Activated naive CD8-positive, alpha-beta T cell (primary cell): ENCODE data around the gene CCNY.
"Not testable (repeated sequence)": the region's sequence is repeated elsewhere in the genome, so short reads cannot be mapped to it uniquely, and the experiment has no call there.

Experiments used
- H3K27ac Mint-ChIP-seq: one replicate; pipeline ENCODE4 v1.8.0; 2021; ENCODE audit warnings: mixed read lengths
- H3K27me3 Mint-ChIP-seq: one replicate; pipeline ENCODE4 v1.8.0; 2021; ENCODE audit warnings: mixed read lengths
- H3K36me3 Mint-ChIP-seq: one replicate; pipeline ENCODE4 v1.8.0; 2021; ENCODE audit warnings: mixed read lengths
- H3K4me1 Mint-ChIP-seq: one replicate; pipeline ENCODE4 v1.8.0; 2021; ENCODE audit warnings: low read depth, mixed read lengths
- H3K4me3 Mint-ChIP-seq: one replicate; pipeline ENCODE4 v1.8.0; 2021; ENCODE audit warnings: mild to moderate bottlenecking, mixed read lengths
- H3K9me3 Mint-ChIP-seq: one replicate; pipeline ENCODE4 v1.8.0; 2021; ENCODE audit warnings: low read depth, mixed read lengths

The CCNY gene

DNA sequence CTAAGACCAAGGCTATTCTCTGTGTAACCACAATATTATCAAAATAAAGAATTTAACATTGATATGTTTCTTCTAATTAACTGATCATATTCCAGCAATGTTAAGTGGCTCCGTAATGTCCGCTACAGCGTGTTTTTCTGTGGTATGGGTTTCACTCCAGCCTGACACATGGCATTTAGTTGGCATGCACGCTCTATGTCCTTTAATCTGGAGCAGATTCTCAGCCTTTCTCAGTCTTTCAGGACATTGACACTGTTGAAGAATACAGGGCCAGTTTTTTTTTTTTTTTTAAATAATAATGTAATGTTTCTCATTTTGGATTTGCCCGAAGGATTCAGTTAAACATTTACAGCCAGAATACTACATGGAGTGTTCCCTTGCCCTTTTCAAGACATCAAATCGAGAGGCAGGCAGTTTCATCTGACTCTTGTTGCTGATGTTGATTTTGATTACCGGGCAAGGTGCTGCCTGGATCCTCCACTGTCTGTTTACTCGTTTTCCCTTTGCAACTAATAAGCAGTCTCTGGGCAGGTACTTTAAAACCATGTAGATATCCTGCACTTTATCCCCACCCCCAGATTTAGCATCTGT lies 171.3 kb downstream of the CCNY start:
- H3K4me3 Mint-ChIP-seq = no peak overlapping the region
- H3K27me3 Mint-ChIP-seq = no peaks in the 10 kb centered on the region
- H3K27ac Mint-ChIP-seq = no peak overlapping the region
- H3K9me3 Mint-ChIP-seq = no peaks in the 10 kb centered on the region
- H3K36me3 Mint-ChIP-seq = peaks cover 8% of the 10 kb centered on the region
- H3K4me1 Mint-ChIP-seq = peaks cover 49% of the 10 kb centered on the region

DNA sequence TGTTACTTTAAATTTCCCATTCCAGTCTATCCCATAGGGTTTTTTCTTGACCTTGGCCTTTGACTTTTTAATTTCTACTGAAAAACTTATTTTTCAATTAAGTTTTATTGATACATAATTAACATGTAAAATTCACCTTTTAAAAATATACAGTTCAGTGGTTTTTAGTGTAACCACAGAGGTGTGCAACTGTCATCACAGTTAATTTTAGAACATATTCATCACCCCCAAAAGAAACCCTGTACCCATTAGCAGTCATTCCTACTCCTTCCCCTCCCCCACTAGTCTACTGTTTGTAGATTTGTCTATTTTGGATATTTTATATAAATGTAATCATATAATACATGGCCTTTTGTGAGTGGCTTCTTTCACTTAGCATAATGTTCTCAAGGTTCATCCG lies 172.3 kb downstream of the CCNY start:
- Mint-ChIP-seq H3K9me3 (no peaks in the 10 kb centered on the region), H3K27ac (no peak overlapping the region), H3K36me3 (peaks cover 8% of the 10 kb centered on the region), H3K4me3 (no peak overlapping the region), H3K4me1 (peaks cover 52% of the 10 kb centered on the region), H3K27me3 (no peaks in the 10 kb centered on the region)

DNA sequence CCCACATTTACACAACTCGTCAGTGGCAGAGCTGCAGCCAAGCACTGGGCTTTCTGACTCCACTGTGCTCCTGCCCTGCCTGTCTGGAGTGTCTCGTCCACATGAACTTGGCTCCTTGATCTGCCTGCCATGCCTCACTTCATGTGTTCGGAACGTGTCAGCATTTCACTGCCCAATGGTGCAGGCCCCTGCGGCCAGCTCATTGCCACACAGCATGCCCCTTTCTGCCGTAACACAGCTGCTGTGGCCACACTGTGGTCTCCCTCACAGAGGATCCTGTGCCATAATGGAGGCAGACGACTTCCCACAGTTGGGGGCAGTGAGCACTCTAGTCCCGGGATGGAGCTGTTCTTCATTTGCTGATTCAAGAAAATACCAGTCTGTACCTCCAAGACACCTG lies 174.6 kb downstream of the CCNY start:
- Mint-ChIP-seq H3K4me3 (no peak overlapping the region), H3K9me3 (no peaks in the 10 kb centered on the region), H3K4me1 (peaks cover 58% of the 10 kb centered on the region), H3K27ac (no peak overlapping the region), H3K27me3 (no peaks in the 10 kb centered on the region), H3K36me3 (peaks cover 8% of the 10 kb centered on the region)

DNA sequence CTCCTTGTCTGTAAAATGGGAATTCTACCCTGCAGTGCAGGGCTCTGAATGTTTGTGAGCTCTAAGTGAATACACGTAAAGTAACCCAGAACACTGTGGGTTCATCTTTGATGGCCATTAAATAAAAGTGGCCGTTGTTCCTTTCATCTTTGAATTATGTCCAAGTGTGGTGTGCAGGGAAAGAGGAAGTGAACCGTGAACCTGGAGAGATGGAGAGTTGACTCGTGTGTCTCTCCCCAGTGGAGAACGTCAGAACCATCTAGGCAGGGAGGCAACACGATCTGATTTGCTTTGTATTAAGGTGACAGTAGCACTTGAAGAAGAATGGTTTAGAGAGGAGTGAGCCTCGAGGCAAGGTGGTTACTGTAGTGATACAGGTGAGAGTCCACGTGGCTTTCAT lies 175.3 kb downstream of the CCNY start:
- H3K4me3 Mint-ChIP-seq = no peak overlapping the region
- H3K27me3 Mint-ChIP-seq = no peaks in the 10 kb centered on the region
- peaks cover 59% of the 10 kb centered on the region for H3K4me1 Mint-ChIP-seq
- no peaks in the 10 kb centered on the region for H3K9me3 Mint-ChIP-seq
- peaks cover 8% of the 10 kb centered on the region for H3K36me3 Mint-ChIP-seq
- peak overlapping the region; percentile 22 for H3K27ac Mint-ChIP-seq

DNA sequence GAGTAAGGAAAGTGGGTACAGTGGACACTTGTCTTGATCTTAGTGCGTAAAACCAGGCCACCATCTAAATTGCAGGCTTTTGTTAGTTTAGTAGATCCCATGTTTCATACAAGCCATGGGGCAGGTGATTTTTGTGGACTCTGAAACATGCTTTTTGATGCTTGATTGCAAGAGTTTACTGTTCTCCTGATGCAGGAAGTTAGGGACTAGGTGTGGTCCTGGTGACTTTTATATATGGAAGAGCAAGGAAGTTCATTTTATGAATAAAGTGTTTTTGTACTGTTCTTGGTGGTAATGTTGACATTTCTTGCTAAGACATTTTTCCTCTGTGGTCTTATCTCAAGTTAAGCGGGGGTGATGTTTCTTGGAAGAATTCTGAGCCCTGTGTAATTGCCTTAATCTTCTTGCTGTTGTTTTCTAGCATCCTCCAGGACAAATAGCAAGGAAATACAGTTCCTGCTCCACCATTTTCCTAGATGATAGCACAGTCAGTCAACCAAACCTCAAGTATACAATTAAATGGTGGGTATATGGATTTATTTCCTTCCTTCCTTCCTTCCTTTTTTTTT lies 179.9 kb downstream of the CCNY start:
- Mint-ChIP-seq H3K27ac (peak overlapping the region; percentile 17), H3K9me3 (no peaks in the 10 kb centered on the region), H3K4me1 (peaks cover 55% of the 10 kb centered on the region), H3K4me3 (no peak overlapping the region), H3K36me3 (peaks cover 1% of the 10 kb centered on the region), H3K27me3 (no peaks in the 10 kb centered on the region)

DNA sequence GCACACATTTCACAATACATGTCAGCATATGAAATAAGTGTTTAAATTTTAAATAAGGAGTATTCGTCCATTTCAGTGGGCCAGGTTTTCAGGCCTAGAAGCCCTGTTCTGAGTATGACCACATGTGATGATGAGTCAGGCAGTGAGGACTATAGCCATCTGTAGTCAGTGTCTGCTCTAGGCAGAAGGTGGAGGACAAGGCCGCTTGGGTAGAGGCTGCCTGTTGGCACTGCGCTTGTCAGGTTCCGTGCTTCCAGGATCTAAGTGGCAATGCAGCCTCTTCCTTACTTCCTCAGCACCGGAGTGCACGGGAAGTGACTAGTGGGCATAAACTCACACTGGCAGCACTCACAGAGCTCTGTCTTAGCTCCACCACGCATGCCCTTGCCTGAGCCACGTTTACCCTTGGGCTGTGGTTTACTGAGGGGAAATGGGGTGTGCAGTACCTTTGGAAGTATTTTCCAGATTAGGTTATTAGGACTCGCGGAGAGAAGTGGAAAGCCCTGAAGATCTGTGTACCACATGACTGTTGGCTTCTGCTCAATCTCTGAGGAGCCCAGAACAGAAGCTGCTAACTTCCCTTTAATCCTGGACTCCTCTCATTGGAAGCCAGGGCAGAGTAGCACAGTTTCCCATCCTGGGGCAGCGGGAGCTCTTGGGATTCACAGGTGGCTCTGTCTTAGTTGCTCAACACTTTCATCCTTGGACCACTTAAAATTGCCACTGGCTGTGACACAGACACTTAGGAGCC lies 181.3 kb downstream of the CCNY start:
- no peaks in the 10 kb centered on the region for H3K36me3 Mint-ChIP-seq
- no peak overlapping the region for H3K27ac Mint-ChIP-seq
- peaks cover 41% of the 10 kb centered on the region for H3K4me1 Mint-ChIP-seq

DNA sequence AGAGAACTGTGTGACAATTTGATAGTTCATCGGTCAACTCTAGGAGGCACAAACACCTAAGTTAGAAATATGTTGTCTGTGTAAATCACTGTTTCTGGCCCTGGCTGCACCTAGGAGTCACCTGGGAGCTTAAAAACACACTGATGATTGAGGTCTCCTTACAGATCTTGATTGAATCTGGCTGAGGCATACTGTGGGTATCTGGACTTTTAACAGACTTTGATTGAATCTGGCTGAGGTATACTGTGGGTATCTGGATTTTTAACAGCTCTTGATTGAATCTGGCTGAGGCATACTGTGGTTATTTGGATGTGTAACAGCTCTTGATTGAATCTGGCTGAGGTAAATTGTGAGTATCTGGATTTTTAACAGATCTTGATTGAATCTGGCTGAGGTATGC lies 181.9 kb downstream of the CCNY start:
- H3K9me3 Mint-ChIP-seq, H3K4me3 Mint-ChIP-seq, H3K27me3 Mint-ChIP-seq, H3K36me3 Mint-ChIP-seq, H3K27ac Mint-ChIP-seq: not testable (repeated sequence)
- peaks cover 38% of the 10 kb centered on the region for H3K4me1 Mint-ChIP-seq

More for the DNA sequence above, 181.3 kb downstream of the CCNY start:
- H3K9me3 Mint-ChIP-seq = no peaks in the 10 kb centered on the region
- H3K4me3 Mint-ChIP-seq = no peak overlapping the region
- H3K27me3 Mint-ChIP-seq = no peaks in the 10 kb centered on the region

DNA sequence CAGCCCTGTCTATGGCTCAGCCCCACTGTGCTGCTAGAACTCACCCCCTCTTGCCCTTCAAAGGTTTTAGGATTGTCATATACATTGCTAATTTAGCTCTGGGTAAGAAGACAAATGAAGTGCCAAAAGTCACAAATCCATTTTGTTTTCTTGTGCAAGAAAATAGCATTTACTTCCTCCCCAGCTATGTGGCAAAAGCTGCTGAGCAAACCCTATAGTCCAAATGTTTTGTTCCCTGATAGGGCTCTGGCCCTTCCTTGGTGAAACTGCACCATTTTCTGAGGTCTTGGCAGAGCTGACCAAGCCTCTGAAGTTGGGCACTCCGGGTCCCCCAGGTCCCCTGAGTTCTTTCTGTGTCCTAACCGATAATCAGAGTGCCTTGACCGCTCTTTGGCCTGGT lies 184.7 kb downstream of the CCNY start:
- Mint-ChIP-seq H3K4me1 (peaks cover 21% of the 10 kb centered on the region), H3K4me3 (no peak overlapping the region), H3K9me3 (no peaks in the 10 kb centered on the region), H3K36me3 (no peaks in the 10 kb centered on the region), H3K27ac (no peak overlapping the region), H3K27me3 (no peaks in the 10 kb centered on the region)

DNA sequence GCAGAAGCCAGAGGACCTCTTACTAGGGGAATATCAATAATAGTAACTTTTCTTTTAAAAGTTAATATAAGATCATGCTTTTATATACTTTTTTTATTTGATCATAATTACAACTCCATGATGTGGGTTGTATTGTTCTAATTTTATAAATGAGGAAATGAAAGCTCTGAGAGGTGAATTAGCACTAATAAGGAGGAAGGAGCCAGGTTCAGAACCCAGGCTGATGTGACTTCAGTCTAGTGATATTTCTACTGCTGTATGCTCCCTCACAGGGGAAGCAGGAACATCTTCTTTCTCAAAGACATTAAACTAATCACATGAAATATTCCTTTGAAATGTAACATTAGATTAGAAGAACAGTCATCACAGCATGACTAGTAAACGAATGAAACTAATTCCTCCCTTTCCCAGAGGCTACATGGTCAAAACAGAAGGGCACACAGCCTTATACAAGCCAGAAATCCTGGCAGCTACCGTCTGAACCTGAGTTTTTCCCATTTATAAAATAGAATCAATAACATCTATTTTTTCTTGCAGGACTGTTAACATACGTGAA lies 187.4 kb downstream of the CCNY start:
- Mint-ChIP-seq H3K27me3 (no peaks in the 10 kb centered on the region), H3K9me3 (no peaks in the 10 kb centered on the region), H3K36me3 (no peaks in the 10 kb centered on the region), H3K4me3 (no peak overlapping the region), H3K27ac (no peak overlapping the region), H3K4me1 (peaks cover 10% of the 10 kb centered on the region)

DNA sequence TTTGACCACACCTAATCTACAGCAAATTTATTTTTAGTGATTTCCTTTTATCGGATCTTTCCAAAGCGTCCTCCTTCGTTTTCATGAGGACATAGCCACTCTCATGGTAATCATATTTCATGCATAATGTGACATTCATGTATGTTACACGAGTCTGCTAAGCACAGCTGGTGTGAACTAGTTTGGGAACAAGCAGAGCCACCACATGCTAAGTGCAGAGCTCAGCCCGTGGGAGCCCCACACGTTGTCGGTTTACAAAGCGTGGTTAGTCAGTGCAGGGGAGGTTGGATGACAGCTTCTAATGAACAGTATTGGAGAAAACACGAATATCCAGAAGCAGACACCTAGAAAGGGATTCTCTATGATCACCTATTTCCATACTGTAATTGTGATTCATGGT lies 190.4 kb downstream of the CCNY start:
- Mint-ChIP-seq H3K27me3 (no peaks in the 10 kb centered on the region), H3K36me3 (peaks cover 16% of the 10 kb centered on the region), H3K27ac (peak overlapping the region; percentile 64), H3K9me3 (no peaks in the 10 kb centered on the region), H3K4me1 (peaks cover 10% of the 10 kb centered on the region), H3K4me3 (no peak overlapping the region)

DNA sequence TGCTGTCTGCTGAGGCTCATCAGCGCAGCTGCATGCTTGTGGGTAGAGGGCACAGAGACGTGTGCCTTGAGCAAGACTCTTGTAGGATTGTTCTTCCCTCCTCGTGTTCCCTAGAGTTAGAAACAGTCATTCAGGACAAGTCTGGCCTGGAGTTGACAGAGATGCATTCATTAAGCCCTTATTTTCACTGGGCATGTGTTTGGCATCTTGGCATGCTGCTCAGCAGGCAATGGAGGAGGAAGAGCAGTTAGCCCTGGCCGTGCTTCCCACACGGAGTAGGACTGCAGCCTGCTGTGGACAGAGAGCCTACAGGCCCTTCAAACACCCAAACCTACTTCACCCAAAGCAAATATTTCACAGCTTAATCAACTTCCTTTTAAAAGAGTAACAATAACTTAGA lies 195.8 kb downstream of the CCNY start:
- Mint-ChIP-seq H3K27ac (no peak overlapping the region), H3K9me3 (peaks cover 17% of the 10 kb centered on the region), H3K4me1 (no peaks in the 10 kb centered on the region), H3K36me3 (peaks cover 55% of the 10 kb centered on the region), H3K27me3 (no peaks in the 10 kb centered on the region), H3K4me3 (no peak overlapping the region)

DNA sequence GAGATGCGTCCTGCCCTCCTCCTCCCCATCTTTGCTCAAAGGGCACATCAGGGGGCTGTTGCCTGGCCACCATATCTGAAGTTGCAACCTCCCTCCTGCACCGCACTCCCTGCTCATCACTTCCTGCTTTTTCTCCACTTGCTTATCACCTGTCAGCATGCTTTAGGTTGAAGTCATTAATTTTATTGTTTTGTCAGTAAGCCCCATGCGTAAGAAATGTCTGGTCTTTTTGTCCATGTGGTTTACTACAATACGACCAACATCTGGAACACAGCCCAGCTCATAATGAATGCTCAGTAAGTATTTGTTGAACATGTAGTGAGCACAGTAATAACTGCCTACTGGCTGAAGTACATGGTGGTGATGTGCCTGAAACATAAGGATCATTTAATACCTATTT lies 197.3 kb downstream of the CCNY start:
- Mint-ChIP-seq H3K36me3 (peaks cover 67% of the 10 kb centered on the region), H3K27me3 (no peaks in the 10 kb centered on the region), H3K27ac (no peak overlapping the region), H3K9me3 (peaks cover 24% of the 10 kb centered on the region), H3K4me3 (no peak overlapping the region), H3K4me1 (peaks cover 5% of the 10 kb centered on the region)

DNA sequence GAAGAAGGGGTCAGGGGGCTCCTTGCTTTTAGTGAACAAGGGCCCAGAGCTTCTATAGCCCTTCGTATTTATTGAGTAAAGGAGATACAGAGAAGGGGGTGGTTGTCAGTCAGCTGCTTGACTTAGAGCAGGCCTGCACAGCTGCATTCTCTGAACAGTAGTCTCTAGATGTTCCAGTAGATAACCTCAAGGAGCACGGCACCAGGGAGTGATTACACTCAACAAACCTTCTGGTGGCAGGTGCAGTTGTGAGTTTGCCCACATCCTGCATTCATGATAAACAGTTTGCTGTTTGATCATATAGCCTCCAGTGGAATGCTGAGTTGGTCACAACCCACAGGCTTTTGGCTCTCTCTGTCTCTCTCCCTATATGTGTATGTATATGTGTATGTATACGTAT lies 198.8 kb downstream of the CCNY start:
- H3K4me1 Mint-ChIP-seq = peaks cover 14% of the 10 kb centered on the region
- H3K27ac Mint-ChIP-seq = no peak overlapping the region
- H3K27me3 Mint-ChIP-seq = no peaks in the 10 kb centered on the region
- peaks cover 24% of the 10 kb centered on the region for H3K9me3 Mint-ChIP-seq
- peaks cover 72% of the 10 kb centered on the region for H3K36me3 Mint-ChIP-seq
- no peak overlapping the region for H3K4me3 Mint-ChIP-seq

DNA sequence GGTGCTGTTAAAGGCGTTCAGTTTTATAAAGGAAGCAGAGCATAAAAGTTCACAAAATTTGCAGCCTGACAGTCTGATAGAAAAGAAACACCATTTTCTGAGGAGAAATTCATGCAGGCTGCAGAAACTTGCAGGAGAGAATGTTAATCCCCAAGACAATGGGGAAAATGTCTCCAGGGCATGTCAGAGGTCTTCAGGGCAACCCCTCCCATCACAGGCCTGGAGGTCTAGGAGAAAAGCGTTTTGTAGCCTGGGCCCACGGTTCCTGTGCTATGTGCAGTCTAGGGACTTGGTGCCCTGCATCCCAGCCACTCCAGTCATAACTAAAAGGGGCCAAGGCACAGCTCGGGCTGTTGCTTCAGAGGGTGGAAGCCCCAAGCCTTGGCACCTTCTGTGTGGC lies 200.5 kb downstream of the CCNY start:
- Mint-ChIP-seq H3K27me3 (no peaks in the 10 kb centered on the region), H3K4me1 (peaks cover 19% of the 10 kb centered on the region), H3K36me3 (peaks cover 63% of the 10 kb centered on the region), H3K27ac (no peak overlapping the region), H3K9me3 (peaks cover 24% of the 10 kb centered on the region), H3K4me3 (no peak overlapping the region)

DNA sequence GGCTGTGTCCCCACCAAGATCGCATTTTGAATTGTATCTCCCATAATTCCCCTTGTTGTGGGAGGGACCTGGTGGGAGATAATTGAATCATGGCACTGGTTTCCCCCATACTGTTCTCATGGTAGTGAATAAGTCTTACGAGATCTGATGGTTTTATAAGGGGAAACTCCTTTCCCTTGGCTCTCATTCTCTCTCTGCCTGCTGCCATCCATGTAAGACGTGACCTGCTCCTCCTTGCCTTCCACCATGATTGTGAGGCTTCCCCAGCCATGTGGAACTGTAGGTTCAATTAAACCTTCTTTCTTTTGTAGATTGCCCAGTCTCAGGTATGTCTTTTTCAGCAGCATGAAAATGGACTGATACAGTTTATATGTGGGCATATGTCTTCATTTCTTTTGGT lies 201.6 kb downstream of the CCNY start:
- not testable (repeated sequence) for H3K27ac Mint-ChIP-seq, H3K27me3 Mint-ChIP-seq, H3K4me3 Mint-ChIP-seq
- Mint-ChIP-seq H3K4me1 (peaks cover 22% of the 10 kb centered on the region), H3K36me3 (peaks cover 59% of the 10 kb centered on the region), H3K9me3 (peaks cover 24% of the 10 kb centered on the region)
